ENCODE measurements around the gene GABRG3.

Gene GABRG3

DNA sequence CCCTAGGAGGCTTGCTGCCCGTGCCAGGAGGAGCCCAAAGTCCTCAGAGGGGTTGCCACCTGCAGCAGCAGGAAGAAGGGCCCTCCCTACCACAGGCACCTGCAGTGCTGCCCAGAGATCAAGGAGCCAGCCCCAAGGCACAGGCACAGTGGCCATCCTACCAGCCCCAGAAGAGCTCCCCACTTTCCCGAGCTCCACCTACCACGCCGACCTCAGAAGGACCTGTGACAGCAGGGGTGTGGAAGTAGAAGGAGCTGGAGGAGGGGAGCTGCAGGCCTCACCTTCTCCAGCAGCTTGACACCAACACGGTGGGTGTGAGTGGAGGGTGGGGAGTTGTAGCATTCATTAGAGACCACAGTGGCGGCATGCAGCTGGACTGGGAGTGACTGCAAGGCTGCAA, 485.8 kb downstream of the GABRG3 start:
- TF ChIP-seq, protein P1, sequence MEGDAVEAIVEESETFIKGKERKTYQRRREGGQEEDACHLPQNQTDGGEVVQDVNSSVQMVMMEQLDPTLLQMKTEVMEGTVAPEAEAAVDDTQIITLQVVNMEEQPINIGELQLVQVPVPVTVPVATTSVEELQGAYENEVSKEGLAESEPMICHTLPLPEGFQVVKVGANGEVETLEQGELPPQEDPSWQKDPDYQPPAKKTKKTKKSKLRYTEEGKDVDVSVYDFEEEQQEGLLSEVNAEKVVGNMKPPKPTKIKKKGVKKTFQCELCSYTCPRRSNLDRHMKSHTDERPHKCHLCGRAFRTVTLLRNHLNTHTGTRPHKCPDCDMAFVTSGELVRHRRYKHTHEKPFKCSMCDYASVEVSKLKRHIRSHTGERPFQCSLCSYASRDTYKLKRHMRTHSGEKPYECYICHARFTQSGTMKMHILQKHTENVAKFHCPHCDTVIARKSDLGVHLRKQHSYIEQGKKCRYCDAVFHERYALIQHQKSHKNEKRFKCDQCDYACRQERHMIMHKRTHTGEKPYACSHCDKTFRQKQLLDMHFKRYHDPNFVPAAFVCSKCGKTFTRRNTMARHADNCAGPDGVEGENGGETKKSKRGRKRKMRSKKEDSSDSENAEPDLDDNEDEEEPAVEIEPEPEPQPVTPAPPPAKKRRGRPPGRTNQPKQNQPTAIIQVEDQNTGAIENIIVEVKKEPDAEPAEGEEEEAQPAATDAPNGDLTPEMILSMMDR (IDR thresholded peaks at IDR 0.05; ENCODE audit: low read depth, low read length, missing control alignments), result no peak
- no peak for DNase-seq (ENCODE audit: extremely low read depth, low read depth)
- no peak overlapping the region for H3K4me3 ChIP-seq (replicated peaks; ENCODE audit: low read depth, low read length)

DNA sequence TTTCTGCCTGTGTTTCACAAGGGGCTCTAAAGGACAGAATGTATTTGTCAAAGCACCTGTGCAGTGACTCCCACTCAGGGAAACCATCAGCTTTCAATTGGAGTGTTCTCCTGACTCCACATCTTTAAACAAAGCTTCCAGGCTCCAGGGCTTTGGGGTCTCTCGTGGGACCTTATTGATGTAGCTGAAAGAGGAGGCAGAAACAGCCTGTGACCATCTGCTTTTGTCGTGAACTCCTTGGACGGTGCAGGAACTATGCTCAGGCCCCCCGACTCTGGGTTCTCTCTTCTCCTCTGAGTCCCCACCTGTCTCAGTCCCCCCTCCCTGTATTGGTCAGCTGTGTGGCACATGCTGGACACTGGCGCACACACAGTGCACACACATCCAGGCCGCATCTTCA, 486.8 kb downstream of the GABRG3 start:
- no peak for DNase-seq (ENCODE audit: extremely low read depth, low read depth)
- TF ChIP-seq, protein P1 (IDR thresholded peaks at IDR 0.05; ENCODE audit: low read depth, low read length, missing control alignments), result no peak
- H3K4me3 ChIP-seq (replicated peaks; ENCODE audit: low read depth, low read length), result no peak overlapping the region

DNA sequence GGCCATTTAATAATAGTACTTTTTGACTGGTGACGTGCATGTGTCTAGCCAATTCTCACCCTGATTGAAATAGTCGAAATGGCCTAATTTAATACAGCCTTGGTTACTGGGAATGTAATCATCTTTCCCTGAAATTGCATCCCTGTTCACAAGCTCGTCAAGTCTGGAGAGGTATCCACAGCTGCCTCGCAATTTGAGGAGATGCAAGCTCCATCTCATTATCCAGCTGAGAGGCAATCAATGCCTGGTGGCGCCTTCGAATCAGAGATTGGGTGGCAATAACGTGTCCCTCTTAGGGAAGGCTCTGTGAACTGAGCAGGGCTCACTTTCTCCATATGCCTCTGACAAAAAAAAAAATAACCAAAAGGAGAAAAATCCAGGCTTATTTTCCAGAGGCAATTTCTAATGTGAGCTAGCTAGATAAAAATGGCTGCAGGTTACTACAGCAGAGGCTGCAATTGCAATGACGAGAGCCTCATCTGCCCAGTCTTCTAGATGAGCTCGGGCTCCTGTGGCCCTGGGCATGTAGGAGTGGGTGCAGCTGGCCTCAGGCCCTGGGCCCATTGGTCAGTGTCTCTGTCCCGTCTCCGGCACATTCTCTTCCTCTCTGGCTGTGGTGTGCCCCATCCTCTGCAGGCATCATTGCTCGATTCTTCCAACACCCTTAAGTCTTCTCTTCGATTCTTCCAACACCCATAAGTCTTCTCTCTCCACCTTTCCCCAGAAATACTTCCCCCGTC, 487.5 kb downstream of the GABRG3 start:
- TF ChIP-seq, protein P1 (IDR thresholded peaks at IDR 0.05; ENCODE audit: low read depth, low read length, missing control alignments), result no peak
- no peak overlapping the region for H3K4me3 ChIP-seq (replicated peaks; ENCODE audit: low read depth, low read length)
- no peak for DNase-seq (ENCODE audit: extremely low read depth, low read depth)

DNA sequence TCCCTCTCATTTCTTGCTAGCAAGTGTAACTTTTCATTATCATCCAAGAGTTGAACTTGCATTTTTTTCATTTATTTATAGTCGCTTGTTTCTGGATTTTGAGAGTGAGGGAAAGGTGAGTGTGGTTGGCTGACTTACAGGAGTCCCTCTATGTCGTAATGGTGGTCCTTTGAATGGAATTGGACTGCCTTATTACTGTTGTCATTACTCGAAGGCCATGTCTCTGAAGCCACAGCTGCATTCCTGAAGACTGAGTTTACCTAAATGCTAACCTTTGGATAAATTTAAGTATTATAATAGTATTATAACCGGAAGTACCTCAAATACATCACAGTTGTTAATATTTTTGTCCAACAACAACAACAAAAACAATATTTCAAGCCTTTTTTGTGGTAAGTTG, 488.9 kb downstream of the GABRG3 start:
- TF ChIP-seq, protein P1 (IDR thresholded peaks at IDR 0.05; ENCODE audit: low read depth, low read length, missing control alignments), result no peak
- H3K4me3 ChIP-seq (replicated peaks; ENCODE audit: low read depth, low read length), result no peak overlapping the region
- DNase-seq (ENCODE audit: extremely low read depth, low read depth), result no peak

DNA sequence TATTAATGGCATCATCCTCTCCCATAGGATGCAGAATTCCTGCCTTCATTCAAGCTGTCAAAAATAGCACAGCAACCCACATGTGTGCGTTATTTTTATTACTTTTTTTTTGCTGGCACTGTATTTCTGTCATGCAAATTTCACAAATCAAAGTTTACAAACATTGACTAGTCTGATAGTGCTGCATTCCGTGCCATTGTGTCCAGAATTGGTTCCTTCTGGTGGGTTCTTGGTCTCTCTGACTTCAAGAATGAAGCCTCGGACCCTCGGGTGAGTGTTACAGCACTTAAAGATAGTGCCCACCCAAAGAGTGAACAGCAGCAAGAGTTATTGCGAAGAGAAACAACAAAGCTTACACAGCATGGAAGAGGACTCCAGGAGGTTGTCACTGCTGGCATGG, 490.2 kb downstream of the GABRG3 start:
- TF ChIP-seq, protein P1 (IDR thresholded peaks at IDR 0.05; ENCODE audit: low read depth, low read length, missing control alignments), result no peak
- no peak for DNase-seq (ENCODE audit: extremely low read depth, low read depth)
- no peak overlapping the region for H3K4me3 ChIP-seq (replicated peaks; ENCODE audit: low read depth, low read length)

DNA sequence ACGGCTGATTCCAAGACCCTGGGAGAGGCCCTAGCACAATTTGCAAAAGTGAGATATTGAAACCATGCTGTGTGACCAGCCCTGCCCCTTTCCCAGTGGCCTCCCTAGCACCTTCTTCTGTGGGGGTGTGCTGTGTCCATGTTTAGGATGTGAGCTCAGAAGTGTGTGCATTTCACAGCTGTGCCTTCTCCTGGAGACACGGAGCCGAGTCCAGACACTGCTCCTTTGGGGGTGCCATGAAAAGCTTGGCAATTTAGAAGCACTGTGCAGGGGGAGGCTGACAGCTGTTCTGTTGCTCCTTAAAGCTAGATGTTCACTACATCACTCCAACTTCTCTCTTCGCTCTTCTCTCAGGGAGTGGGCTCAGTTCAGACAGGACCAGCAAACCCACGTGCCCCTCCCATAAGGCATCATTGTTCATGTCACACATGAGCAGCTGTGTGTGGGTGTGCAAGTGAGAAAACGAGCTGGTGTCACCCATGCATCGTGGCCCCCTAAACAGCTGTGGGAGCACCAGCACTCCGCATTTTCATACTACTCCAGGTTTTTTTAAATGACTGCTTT, 492.6 kb downstream of the GABRG3 start:
- no peak overlapping the region for H3K4me3 ChIP-seq (replicated peaks; ENCODE audit: low read depth, low read length)
- TF ChIP-seq, protein P1 (IDR thresholded peaks at IDR 0.05; ENCODE audit: low read depth, low read length, missing control alignments), result no peak
- no peak for DNase-seq (ENCODE audit: extremely low read depth, low read depth)
